PC-3 (cell line): Measurements from ENCODE around the gene LSP1. TPM values are rescaled to one million over a fixed set of nuclear protein-coding genes. Genes with fewer than 3 reads are reported as not detected.
"Not testable (repeated sequence)": the region's sequence is repeated elsewhere in the genome, so short reads cannot be mapped to it uniquely, and the experiment has no call there.

Source experiments
- ATAC-seq: fragments of 200-7000 bp; cut with Tn5 transposase; 2 replicates; pipeline ENCODE4 v1.9.1; 2020; ENCODE audit warnings: mild to moderate bottlenecking, moderate library complexity
- BruUV-seq: library from RNA; stranded (reverse); fragments of 400-500 nt; replicated peaks from 2 replicates; lab custom pipeline; 2021; lab: Mats Ljungman, UMichigan
- CTCF ChIA-PET: fragments of 300-600 bp; sonication (Branson Sonifier 250); formaldehyde crosslinking; loops from one replicate; lab custom pipeline; 2022; ENCODE audit warnings: antibody characterized with exemption; lab: Charles Lee
- POLR2A ChIA-PET: fragments of 300-600 bp; sonication (Branson Sonifier 250); formaldehyde crosslinking; loops from one replicate; lab custom pipeline; 2022; ENCODE audit warnings: antibody characterized with exemption; ENCODE audit not compliant: unreplicated experiment; lab: Charles Lee
- DNase-seq: peaks from one replicate; pipeline ENCODE4 v3.0.0-alpha.2; 2015
- H2AFZ ChIP-seq: fragments of 300-600 bp; sonication (generic); 2 replicates; pipeline ENCODE4 v1.6.0; 2016; ENCODE audit warnings: antibody characterized with exemption, low read length
- H3F3A ChIP-seq: fragments of 300-600 bp; sonication (generic); one replicate; pipeline ENCODE4 v1.6.0; 2017; ENCODE audit warnings: antibody characterized with exemption, low read length, control low read depth, mild to moderate bottlenecking; ENCODE audit not compliant: unreplicated experiment
- H3K27ac ChIP-seq: fragments of 300-600 bp; sonication (generic); 2 replicates; pipeline ENCODE4 v1.5.1; 2016; ENCODE audit warnings: mild to moderate bottlenecking, low read length
- H3K27me3 ChIP-seq: fragments of 300-600 bp; sonication (generic); 2 replicates; pipeline ENCODE4 v1.6.1; 2016; ENCODE audit warnings: low read length, mixed read lengths
- H3K36me3 ChIP-seq: fragments of 300-600 bp; sonication (generic); 2 replicates; pipeline ENCODE4 v1.6.1; 2016; ENCODE audit warnings: low read depth, mixed run types, low read length, mixed read lengths
- H3K4me1 ChIP-seq: fragments of 300-600 bp; sonication (generic); 2 replicates; pipeline ENCODE4 v1.5.1; 2016; ENCODE audit warnings: low read length; ENCODE audit not compliant: insufficient read depth
- H3K4me2 ChIP-seq: fragments of 300-600 bp; sonication (generic); 2 replicates; pipeline ENCODE4 v1.6.0; 2016; ENCODE audit warnings: low read length
- H3K4me3 ChIP-seq: fragments of 300-600 bp; sonication (generic); 2 replicates; pipeline ENCODE4 v1.5.1; 2016; ENCODE audit warnings: mild to moderate bottlenecking, low read length, mixed read lengths
- H3K79me2 ChIP-seq: fragments of 300-600 bp; sonication (generic); 2 replicates; pipeline ENCODE4 v1.6.1; 2017; ENCODE audit warnings: low read length, mixed read lengths
- H3K9ac ChIP-seq: fragments of 300-600 bp; sonication (generic); 2 replicates; pipeline ENCODE4 v1.6.0; 2016; ENCODE audit warnings: mild to moderate bottlenecking, low read length
- H3K9me2 ChIP-seq: fragments of 300-600 bp; sonication (generic); replicated peaks from 2 replicates; pipeline ENCODE4 v1.6.1; 2016; ENCODE audit warnings: mixed run types, low read length, mixed read lengths
- H3K9me3 ChIP-seq: fragments of 300-600 bp; sonication (generic); 2 replicates; pipeline ENCODE4 v1.6.1; 2016; ENCODE audit warnings: low read length, mixed read lengths
- H4K20me1 ChIP-seq: fragments of 300-600 bp; sonication (generic); 2 replicates; pipeline ENCODE4 v1.6.1; 2016; ENCODE audit warnings: low read length, mixed read lengths
- EZH2 ChIP-seq: fragments of 300-600 bp; sonication (generic); IDR thresholded peaks from one replicate; pipeline ENCODE4 v1.6.1; 2017; ENCODE audit warnings: antibody characterized with exemption, mild to moderate bottlenecking, low read length; ENCODE audit not compliant: unreplicated experiment
- EZH2phosphoT487 ChIP-seq: fragments of 300-600 bp; sonication (generic); IDR thresholded peaks from 2 replicates; pipeline ENCODE4 v1.6.1; 2018; ENCODE audit warnings: mild to moderate bottlenecking, antibody characterized with exemption, low read length, borderline replicate concordance
- intact Hi-C: fragments of 100-400 bp; cut with micrococcal nuclease; formaldehyde crosslinking; loops from 2 replicates; pipeline ENCODE4 v1.9.0; 2023
- microRNA-seq: library from miRNA; unstranded; fragments of <30 nt; microRNA quantifications from one replicate; pipeline ENCODE4 v1.1.0, GENCODE V29; 2020; ENCODE audit not compliant: unreplicated experiment
- total RNA-seq: library from RNA; depleted of rRNA; stranded (reverse); fragments of >200 nt; gene quantifications from 2 replicates; pipeline ENCODE4 v1.2.3, GENCODE V29; 2014; rRNA removed
- TF ChIP-seq, protein P1 (sequence below): fragments of 300-600 bp; sonication (generic); conservative IDR thresholded peaks from 2 replicates; pipeline ENCODE4 v1.5.1; 2017; ENCODE audit warnings: antibody characterized with exemption, low read depth, mild to moderate bottlenecking, low read length

Gene LSP1
- total RNA-seq, 1 experiment from 2014 or later: not detected

- no peaks in the 10 kb centered on the region for H3K79me2 ChIP-seq
- H2AFZ ChIP-seq: no peak overlapping the region
- no peaks in the 10 kb centered on the region for H3K27me3 ChIP-seq
- no peak for ATAC-seq
- no peaks in the 10 kb centered on the region for H3F3A ChIP-seq
- H3K9me3 ChIP-seq: no peaks in the 10 kb centered on the region
- H3K27ac ChIP-seq: no peak overlapping the region
- intact Hi-C loops: no loop called here
- no TSS peak for BruUV-seq
- CTCF ChIA-PET: no interaction called here
- POLR2A ChIA-PET: interaction anchor here (0.6 kb wide), 1 partner anchor 31 kb away, joined by 3 read pairs; no protein-coding TSS in a partner anchor
- H3K4me2 ChIP-seq: no peak overlapping the region
- H3K36me3 ChIP-seq: no peaks in the 10 kb centered on the region
- no peaks in the 10 kb centered on the region for H3K4me1 ChIP-seq
- no peak for DNase-seq
- H3K4me3 ChIP-seq: no peak overlapping the region
- TF ChIP-seq, protein P1, sequence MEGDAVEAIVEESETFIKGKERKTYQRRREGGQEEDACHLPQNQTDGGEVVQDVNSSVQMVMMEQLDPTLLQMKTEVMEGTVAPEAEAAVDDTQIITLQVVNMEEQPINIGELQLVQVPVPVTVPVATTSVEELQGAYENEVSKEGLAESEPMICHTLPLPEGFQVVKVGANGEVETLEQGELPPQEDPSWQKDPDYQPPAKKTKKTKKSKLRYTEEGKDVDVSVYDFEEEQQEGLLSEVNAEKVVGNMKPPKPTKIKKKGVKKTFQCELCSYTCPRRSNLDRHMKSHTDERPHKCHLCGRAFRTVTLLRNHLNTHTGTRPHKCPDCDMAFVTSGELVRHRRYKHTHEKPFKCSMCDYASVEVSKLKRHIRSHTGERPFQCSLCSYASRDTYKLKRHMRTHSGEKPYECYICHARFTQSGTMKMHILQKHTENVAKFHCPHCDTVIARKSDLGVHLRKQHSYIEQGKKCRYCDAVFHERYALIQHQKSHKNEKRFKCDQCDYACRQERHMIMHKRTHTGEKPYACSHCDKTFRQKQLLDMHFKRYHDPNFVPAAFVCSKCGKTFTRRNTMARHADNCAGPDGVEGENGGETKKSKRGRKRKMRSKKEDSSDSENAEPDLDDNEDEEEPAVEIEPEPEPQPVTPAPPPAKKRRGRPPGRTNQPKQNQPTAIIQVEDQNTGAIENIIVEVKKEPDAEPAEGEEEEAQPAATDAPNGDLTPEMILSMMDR: no peak
- TF ChIP-seq EZH2phosphoT487: no peak
- TF ChIP-seq EZH2: no peak
- H3K9me2 ChIP-seq: no peaks in the 10 kb centered on the region
- H4K20me1 ChIP-seq: no peaks in the 10 kb centered on the region
- no peak overlapping the region for H3K9ac ChIP-seq
Measured at GRCh38 chr11:1938343-1939005, 85.6 kb downstream of the LSP1 start.

DNA sequence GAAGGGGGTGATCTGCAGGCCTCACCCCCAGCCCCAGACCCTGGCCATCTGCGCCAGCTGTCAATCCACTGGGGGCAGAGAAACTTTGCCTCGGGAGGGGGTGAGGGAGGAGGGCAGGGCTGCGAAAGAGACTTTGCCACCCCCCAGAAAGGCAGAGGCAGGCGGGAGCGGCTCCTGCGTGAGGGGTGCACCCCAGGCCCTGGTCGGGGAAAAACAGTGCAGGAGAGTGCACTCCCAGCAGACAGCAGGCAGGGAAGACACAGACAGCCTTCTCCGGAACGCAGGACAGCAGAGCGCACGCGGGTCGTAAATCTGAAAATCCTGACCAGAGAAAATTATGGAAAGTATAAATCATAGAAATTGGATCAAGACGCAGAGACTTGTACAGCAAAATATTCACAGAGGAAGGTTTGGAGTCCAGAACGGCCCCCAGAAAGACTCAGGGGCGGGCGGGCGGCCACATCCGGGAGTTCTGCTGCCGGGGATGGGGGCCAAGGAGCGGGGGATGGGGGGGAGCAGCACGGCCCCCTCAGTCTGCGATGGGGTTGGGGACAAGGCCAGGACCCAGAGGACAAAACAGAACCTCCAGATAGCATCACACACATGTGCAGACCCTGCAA, 86.2 kb downstream of the LSP1 start:
- no TSS peak for BruUV-seq
- CTCF ChIA-PET: no interaction called here
- Histone ChIP-seq H3K36me3 (no peaks in the 10 kb centered on the region), H3K27me3 (no peaks in the 10 kb centered on the region), H3K9me3 (no peaks in the 10 kb centered on the region), H2AFZ (no peak overlapping the region), H4K20me1 (no peaks in the 10 kb centered on the region), H3K4me3 (no peak overlapping the region), H3K27ac (no peak overlapping the region), H3K4me1 (0 out of 2 replicates have a peak, but pooled peaks cover 4% of the 10 kb centered on the region), H3K9ac (no peak overlapping the region), H3K4me2 (no peak overlapping the region), H3K9me2 (no peaks in the 10 kb centered on the region), H3F3A (no peaks in the 10 kb centered on the region), H3K79me2 (no peaks in the 10 kb centered on the region)
- DNase-seq (no peak), ATAC-seq (no peak)
- intact Hi-C loops: no loop called here
- POLR2A ChIA-PET: no interaction called here
- TF ChIP-seq, protein P1: no peak
- no peak for TF ChIP-seq EZH2
- TF ChIP-seq EZH2phosphoT487: no peak

DNA sequence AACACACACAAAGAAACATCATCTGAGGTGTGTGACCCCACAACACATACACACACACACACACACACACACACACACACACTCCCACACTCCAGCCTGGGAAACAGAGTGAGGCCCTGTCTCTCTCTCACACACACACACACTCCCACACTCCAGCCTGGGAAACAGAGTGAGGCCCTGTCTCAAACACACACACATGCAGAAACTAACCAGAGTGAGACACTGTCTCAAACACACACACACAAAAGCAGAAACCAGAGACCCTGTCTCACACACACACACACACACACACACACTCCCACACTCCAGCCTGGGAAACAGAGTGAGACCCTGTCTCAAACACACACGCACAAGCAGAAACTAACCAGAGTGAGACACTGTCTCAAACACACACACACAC, 86.9 kb downstream of the LSP1 start:
- H3K27me3 ChIP-seq, BruUV-seq, H3K36me3 ChIP-seq, POLR2A ChIA-PET, ATAC-seq, H3K9ac ChIP-seq, CTCF ChIA-PET, H3K4me1 ChIP-seq, H3K4me2 ChIP-seq, H4K20me1 ChIP-seq, H3K27ac ChIP-seq, H3K4me3 ChIP-seq, H3K9me2 ChIP-seq, H3K79me2 ChIP-seq, H3F3A ChIP-seq, H3K9me3 ChIP-seq, DNase-seq, H2AFZ ChIP-seq: not testable (repeated sequence)
- intact Hi-C loops: loop anchor here (10.0 kb wide), 1 partner anchor 45 kb away; the partner anchor contains the start of gene PRR33

Small RNAs within 50 kb of the gene (microRNA-seq; reads per million reads assigned to microRNA genes)
- gene MIR4298 (not detected), gene MIR7847 (not detected)

Other genes with a start within 250 kb of the LSP1 start
- gene KRTAP5-3, start 244.6 kb upstream of the LSP1 start, total RNA-seq: not detected in 2 replicates
- not detected in 2 replicates for gene KRTAP5-4, start 230.9 kb upstream of the LSP1 start, total RNA-seq
- not detected in 2 replicates for gene KRTAP5-5, start 223.3 kb upstream of the LSP1 start, total RNA-seq
- gene KRTAP5-6, start 155.9 kb upstream of the LSP1 start, total RNA-seq: not detected in 2 replicates
- 0.58 and 1.4 TPM in 2 replicates for gene IFITM10, start 102.5 kb upstream of the LSP1 start, total RNA-seq
- gene CTSD, start 89.2 kb upstream of the LSP1 start, total RNA-seq: 308 and 358 TPM in 2 replicates
- 4.7 and 7.8 TPM in 2 replicates for gene SYT8, start 18.1 kb upstream of the LSP1 start, total RNA-seq
- 0.55 TPM in 1 of 2 replicates, not detected in the other for gene TNNI2, start 14.1 kb upstream of the LSP1 start, total RNA-seq
- not detected in 2 replicates for gene PRR33, start 38.8 kb downstream of the LSP1 start, total RNA-seq
- gene TNNT3, start 66.6 kb downstream of the LSP1 start, total RNA-seq: not detected in 2 replicates
- gene MRPL23, start 94.2 kb downstream of the LSP1 start, total RNA-seq: 232 and 299 TPM in 2 replicates
- gene H19, start 144.8 kb downstream of the LSP1 start, total RNA-seq: not detected in 2 replicates